AG09309 (cell line): ENCODE results near the gene PFN1.

ENCODE experiments used
- DNase-seq: peaks from one replicate; pipeline ENCODE4 v3.0.0-alpha.2; 2010; ENCODE audit warnings: low read depth
- H3K4me3 ChIP-seq: 2 replicates; pipeline ENCODE4 v1.5.1; 2011; ENCODE audit warnings: mild to moderate bottlenecking, low read depth, low read length, moderate library complexity; ENCODE audit not compliant: control insufficient read depth
- TF ChIP-seq, protein P1 (sequence below): IDR thresholded peaks from 2 replicates; pipeline ENCODE4 v1.5.1; 2011; ENCODE audit warnings: mild to moderate bottlenecking, low read depth, low read length, inconsistent platforms; ENCODE audit not compliant: insufficient read depth, control insufficient read depth; ENCODE audit errors: missing control alignments

The PFN1 gene

DNA sequence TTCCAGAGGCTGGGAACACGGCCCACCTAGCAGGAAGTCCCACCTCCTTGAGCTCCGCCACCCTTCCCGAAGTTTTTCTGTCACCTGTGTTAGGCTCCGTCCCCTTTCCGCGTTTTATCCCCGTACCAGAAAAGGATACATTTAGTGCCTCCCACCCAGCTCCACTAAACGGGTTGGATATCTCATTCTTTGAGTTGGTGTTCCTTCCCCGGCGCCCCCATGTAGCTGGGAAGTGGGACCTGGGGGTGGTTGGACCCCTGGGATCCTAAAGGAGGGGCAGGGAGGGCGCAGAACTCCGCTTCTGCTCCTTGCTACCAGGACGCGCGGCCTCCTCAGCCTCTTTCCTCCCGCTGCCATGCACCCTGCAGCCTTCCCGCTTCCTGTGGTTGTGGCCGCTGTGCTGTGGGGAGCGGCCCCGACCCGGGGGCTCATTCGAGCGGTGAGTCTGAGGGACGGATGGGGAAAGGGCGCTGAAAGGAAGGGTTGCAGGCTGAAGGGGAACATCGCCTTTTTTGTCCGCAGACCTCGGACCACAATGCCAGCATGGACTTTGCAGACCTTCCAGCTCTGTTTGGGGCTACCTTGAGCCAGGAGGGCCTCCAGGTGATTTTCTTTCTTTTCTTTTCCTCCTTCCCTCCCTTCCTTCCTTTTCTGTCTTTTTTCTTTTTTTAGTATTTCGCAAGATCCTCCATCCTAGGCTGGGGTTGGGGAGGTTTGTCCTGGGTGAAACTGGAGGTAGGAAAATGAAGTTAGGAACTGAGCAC is 7.6 kb downstream of the PFN1 start:
- TF ChIP-seq, protein P1, sequence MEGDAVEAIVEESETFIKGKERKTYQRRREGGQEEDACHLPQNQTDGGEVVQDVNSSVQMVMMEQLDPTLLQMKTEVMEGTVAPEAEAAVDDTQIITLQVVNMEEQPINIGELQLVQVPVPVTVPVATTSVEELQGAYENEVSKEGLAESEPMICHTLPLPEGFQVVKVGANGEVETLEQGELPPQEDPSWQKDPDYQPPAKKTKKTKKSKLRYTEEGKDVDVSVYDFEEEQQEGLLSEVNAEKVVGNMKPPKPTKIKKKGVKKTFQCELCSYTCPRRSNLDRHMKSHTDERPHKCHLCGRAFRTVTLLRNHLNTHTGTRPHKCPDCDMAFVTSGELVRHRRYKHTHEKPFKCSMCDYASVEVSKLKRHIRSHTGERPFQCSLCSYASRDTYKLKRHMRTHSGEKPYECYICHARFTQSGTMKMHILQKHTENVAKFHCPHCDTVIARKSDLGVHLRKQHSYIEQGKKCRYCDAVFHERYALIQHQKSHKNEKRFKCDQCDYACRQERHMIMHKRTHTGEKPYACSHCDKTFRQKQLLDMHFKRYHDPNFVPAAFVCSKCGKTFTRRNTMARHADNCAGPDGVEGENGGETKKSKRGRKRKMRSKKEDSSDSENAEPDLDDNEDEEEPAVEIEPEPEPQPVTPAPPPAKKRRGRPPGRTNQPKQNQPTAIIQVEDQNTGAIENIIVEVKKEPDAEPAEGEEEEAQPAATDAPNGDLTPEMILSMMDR = no peak
- no peak for DNase-seq
- peak overlapping the region; percentile 96 for H3K4me3 ChIP-seq

DNA sequence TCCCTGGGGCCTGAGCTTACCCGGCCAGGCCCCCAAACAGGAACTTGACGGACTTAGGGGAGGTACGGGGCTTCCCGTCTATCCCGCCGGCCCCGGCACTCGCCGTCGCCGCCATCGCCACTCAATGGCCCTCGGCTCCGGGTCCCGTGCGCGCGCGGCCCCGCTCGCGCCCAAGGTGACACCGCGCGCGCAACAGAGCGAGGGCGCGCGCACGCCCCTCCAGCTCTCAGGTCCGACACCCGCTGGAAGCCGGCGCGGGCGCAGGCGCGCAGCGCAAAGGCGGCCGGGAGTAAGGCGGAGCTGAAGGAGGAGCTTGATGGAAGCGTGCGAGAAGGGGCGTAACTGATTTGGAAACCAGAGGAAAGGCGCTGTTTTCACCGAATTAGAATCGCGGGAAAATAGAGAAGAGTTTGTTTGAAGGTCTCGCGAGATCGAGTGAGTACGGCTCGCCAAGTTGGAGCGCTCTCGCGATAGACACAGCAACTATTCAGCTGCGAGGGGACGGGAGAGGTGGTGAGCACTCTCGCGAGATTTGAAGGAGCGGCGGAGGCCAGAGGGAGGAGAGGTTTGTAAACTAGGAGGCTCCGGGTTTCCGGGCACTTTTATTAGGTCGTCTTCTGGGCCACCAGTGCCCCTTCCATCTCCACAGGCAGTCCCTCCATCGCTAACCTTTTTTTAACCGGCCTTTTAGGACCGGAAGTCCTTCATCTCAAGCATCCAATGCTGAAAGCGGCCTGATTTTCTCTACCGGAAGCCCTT is 8.4 kb downstream of the PFN1 start, which contains the start of the genes RNF167 and SLC25A11:
TSS of gene RNF167 (plus strand) at position 473 of the 759 bp plus-strand sequence. CDS start 642 bp downstream, outside the sequence.
TSS of gene SLC25A11 (minus strand) at position 251 of the 759 bp plus-strand sequence. CDS start at position 115, 136 bp downstream.
- peak within 1 kb of the TSS; percentile 96 for H3K4me3 ChIP-seq
- TF ChIP-seq, protein P1 = no peak
- DNase-seq = peak; percentile 99

DNA sequence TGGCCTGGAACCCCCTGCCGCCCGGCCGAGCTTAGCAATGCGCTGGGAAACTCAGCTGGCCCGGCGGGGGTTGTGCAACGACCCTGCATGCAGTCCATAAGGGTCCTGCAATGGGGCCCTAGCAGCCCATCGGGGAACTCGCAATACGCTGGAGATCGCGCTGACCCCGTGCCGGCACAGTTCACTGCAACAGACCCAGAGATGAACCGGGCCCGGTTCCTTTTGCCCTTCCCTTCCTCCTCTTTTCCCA is 8.9 kb downstream of the PFN1 start:
- TF ChIP-seq, protein P1 = no peak
- peak overlapping the region; percentile 96 for H3K4me3 ChIP-seq
- no peak for DNase-seq

DNA sequence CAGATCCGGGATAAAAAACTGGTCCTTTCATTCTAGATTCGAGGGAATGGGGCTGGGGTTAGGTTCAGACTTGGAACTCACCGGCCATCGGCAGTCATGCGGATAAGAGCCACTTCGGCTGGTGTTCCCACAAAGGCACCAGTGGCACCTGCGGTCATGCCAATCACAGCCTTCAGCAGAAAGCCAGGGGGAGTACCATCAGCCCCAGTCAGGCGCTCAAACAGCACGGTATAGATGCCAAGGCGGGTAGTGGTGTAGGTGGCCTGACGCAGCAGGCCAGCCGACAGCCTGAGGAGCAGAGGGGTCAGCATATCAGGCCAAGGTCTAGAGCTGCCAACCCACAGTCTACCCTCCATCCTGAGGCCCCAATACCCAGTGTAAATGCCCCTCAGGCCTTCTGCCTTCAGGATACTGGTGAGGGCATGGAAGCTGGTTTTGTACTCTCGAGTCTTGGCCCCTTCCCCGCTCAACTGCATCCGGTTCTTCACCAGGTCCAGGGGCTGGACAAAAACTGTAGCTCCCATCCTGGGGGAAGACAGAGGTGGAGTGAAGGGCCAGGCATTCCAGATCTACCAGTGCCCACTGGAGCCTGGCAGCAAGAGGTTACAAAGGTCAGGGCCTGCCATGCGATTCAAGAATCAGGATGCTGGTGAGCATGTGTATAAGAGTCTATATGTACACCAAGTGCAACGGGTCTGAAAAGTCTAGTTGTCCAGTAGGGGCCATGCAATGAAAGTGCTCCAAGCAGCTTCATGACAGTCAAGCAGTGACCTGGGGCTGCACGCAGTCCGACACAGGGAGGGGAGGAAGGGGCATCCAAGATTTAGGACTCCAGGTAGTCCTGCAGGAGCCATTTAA is 9.4 kb downstream of the PFN1 start:
- DNase-seq = no peak
- H3K4me3 ChIP-seq = peak overlapping the region; percentile 96
- TF ChIP-seq, protein P1 = no peak

DNA sequence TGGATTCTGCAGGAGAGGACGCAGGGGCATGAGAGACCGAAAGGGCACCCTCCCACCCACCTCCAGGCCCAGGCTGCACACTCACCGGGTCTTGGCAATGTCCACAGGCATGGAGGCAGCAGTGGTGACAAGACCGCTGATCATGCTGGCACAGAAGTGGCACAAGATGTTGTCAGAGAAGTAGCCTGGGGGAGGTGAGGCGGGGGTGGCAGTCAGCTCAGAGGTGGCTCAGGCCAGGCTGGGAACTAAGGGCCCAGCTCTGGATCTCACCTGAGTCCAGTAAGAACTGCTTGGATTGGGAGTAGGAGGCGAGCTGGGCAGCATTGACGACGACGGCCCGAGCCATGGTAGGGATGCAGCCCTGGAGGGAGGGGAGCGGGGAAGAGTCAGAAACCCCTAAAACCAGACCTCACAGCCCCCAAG is 10.2 kb downstream of the PFN1 start:
- TF ChIP-seq, protein P1 = no peak
- H3K4me3 ChIP-seq = no peak overlapping the region
- no peak for DNase-seq

DNA sequence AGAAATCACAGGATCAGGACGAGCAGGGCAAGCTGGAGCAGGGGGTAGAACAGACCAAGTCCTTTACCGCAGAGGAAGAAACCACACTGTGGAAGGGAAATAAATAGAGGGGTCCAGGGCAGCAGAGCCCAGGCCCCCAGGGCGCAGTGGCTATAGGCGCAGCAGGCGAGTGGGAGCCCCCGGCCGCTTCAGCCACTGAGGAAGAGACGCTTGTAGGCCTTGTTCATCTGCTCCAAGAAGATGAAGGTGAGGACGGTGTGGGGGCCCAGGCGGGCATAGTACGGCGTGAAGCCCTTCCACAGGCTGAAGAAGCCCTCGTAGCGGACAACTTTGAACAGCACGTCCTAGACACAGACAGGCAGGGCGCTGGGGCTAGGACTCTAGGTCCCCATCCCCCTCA is 10.8 kb downstream of the PFN1 start:
- no peak for DNase-seq
- no peak overlapping the region for H3K4me3 ChIP-seq
- TF ChIP-seq, protein P1 = no peak
